H1 (cell line): Measurements from ENCODE around the gene PDZD2. TPM values are rescaled to one million over a fixed set of nuclear protein-coding genes. Genes with fewer than 3 reads are reported as not detected.
A peak's percentile ranks its signal among the peaks of the same experiment; 100 is the strongest.

Experiments used
- CHD7 ChIP-seq: fragments of 300-600 bp; sonication (generic); IDR thresholded peaks from 2 replicates; pipeline ENCODE4 v1.7.1; 2012; ENCODE audit warnings: low read length, moderate library complexity, mild to moderate bottlenecking, inconsistent platforms; ENCODE audit not compliant: insufficient replicate concordance
- CTCF ChIP-seq, 3 experiments: IDR thresholded peaks; 1 replicate in 2 of 3; 2 replicates in 1 of 3; pipeline versions ENCODE4 v1.5.1 to v1.6.1; 2011; ENCODE audit warnings: low read length in 3 of 3, mild to moderate bottlenecking in 3 of 3, inconsistent platforms in 2 of 3, low read depth in 1 of 3, moderate library complexity in 1 of 3; ENCODE audit not compliant: insufficient read depth in 1 of 3; ENCODE audit errors: control extremely low read depth in 1 of 3
- RAD21 ChIP-seq, 2 experiments: IDR thresholded peaks in 1 of 2; conservative IDR thresholded peaks in 1 of 2; 2 replicates each; pipeline ENCODE4 v1.6.1; 2011; ENCODE audit warnings: low read depth in 2 of 2, low read length in 2 of 2, improper control_type of control experiment in 1 of 2, inconsistent platforms in 1 of 2, mild to moderate bottlenecking in 1 of 2, moderate library complexity in 1 of 2
- polyA plus RNA-seq, 7 experiments: library from polyadenylated mRNA; depleted of rRNA in 3 of 7; stranded (reverse) in 5 of 7; unstranded in 2 of 7; fragments of >200 nt in 5 of 7; fragments of 200-250 nt in 2 of 7; gene quantifications; 1 replicate in 5 of 7; 2 replicates in 1 of 7; 4 replicates in 1 of 7; pipeline versions ENCODE4 v1.2.1 to v1.2.3, GENCODE V29; 2011 to 2013; ENCODE audit warnings: missing spikeins in 2 of 7, mixed read lengths in 2 of 7
- total RNA-seq: library from RNA; stranded (reverse); fragmentation: NEBNext Ultra II Directional; extraction: Animal tissue kit (Norgen Biotek cat#: 25700); gene quantifications from 2 replicates; pipeline ENCODE4 v1.2.1, GENCODE V29; 2021

Gene PDZD2
- total and polyA plus RNA-seq, 2 of the 8 experiments (the other 6 are each of a cell fraction or from before 2014, with no cell fraction given): 1.2 to 6.8 TPM

GRCh38 chr5:31753700-31754357, 114.9 kb downstream of the PDZD2 start (continued):
- peak; percentile 48 for TF ChIP-seq CHD7
- TF ChIP-seq RAD21 (IDR thresholded peaks at IDR 0.05 in 1 of 2, conservative IDR thresholded peaks at IDR 0.05 in 1 of 2; ENCODE audit: low read depth in 2 of 2, low read length in 2 of 2): peak in 1 of 2 experiments; percentile 8; a peak in 1 of 4 replicates
- TF ChIP-seq CTCF (IDR thresholded peaks at IDR 0.05; ENCODE audit: control extremely low read depth in 1 of 3, insufficient read depth in 1 of 3, low read depth in 1 of 3, low read length in 3 of 3): peak in 1 of 3 experiments; percentile 27; a peak in 1 of 4 replicates
